ENCODE results near the gene SFXN5.
A peak's percentile ranks its signal among the peaks of the same experiment; 100 is the strongest.
"Not testable (repeated sequence)": the region's sequence is repeated elsewhere in the genome, so short reads cannot be mapped to it uniquely, and the experiment has no call there.

The SFXN5 gene

DNA sequence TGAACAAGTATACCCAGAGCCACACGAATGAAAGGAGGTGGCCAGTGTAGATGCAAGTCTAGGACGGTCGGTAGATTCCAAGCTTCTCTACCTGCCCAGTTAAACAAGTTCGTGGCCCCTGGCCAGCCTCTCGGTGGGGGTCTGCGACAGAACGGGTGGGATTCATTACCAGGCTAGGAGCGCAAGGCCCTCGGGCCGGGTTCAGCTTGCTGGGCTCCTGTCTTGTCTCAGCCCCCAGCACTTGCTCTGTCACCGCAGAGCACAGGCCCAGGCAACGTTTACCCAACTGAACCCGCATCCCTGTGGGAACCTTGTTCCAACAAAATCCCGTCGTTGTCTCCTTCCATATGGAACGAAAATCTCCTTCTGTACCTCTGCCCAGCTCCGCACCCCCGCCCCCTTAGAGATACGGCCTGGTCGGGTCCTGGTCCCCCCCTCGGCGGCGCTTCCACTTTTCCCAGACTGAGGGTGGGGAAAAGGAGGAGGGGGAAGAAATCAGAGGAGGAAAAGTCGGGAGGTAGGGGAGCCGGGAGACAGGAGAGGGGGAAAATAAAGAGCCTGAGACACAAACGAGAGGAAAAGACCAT lies 156.1 kb downstream of the SFXN5 start:
- Histone ChIP-seq H3K4me1 (ENCODE audit: insufficient read depth, low read length) (peaks cover 24% of the 10 kb centered on the region; the same call in 1 of the 2 replicates), H3K9me3 (ENCODE audit: insufficient read depth, low read depth, low read length) (peaks cover 2% of the 10 kb centered on the region; the same call in 1 of the 2 replicates), H3K27me3 (ENCODE audit: insufficient read depth, low read length) (peaks cover 100% of the 10 kb centered on the region), H3K27ac (ENCODE audit: low read length) (no peak overlapping the region), H3K4me3 (ENCODE audit: low read length) (peak overlapping the region; percentile 61), H3K9ac (ENCODE audit: low read depth, low read length) (no peak overlapping the region), H3K36me3 (ENCODE audit: insufficient read depth, low read depth, low read length) (no peaks in the 10 kb centered on the region)

- Histone ChIP-seq H3K27ac (ENCODE audit: low read length) (no peak overlapping the region), H3K36me3 (ENCODE audit: insufficient read depth, low read depth, low read length) (no peaks in the 10 kb centered on the region), H3K27me3 (ENCODE audit: insufficient read depth, low read length) (peaks cover 100% of the 10 kb centered on the region), H3K4me3 (ENCODE audit: low read length) (peak overlapping the region; percentile 61; the same call in 1 of the 2 replicates), H3K4me1 (ENCODE audit: insufficient read depth, low read length) (peaks cover 24% of the 10 kb centered on the region; the same call in 1 of the 2 replicates), H3K9ac (ENCODE audit: low read depth, low read length) (no peak overlapping the region), H3K9me3 (ENCODE audit: insufficient read depth, low read depth, low read length) (peaks cover 2% of the 10 kb centered on the region; the same call in 1 of the 2 replicates)
Observed at GRCh38 chr2:72914589-72915319, 156.8 kb downstream of the SFXN5 start.

- Histone ChIP-seq H3K9me3 (ENCODE audit: insufficient read depth, low read depth, low read length) (peaks cover 2% of the 10 kb centered on the region; the same call in 1 of the 2 replicates), H3K27me3 (ENCODE audit: insufficient read depth, low read length) (peaks cover 100% of the 10 kb centered on the region), H3K9ac (ENCODE audit: low read depth, low read length) (no peak overlapping the region), H3K4me3 (ENCODE audit: low read length) (no peak overlapping the region), H3K4me1 (ENCODE audit: insufficient read depth, low read length) (peaks cover 19% of the 10 kb centered on the region; the same call in 1 of the 2 replicates), H3K36me3 (ENCODE audit: insufficient read depth, low read depth, low read length) (no peaks in the 10 kb centered on the region), H3K27ac (ENCODE audit: low read length) (no peak overlapping the region)
Observed at GRCh38 chr2:72914206-72914559, 157.3 kb downstream of the SFXN5 start.

GRCh38 chr2:72913486-72914205 lies 157.9 kb downstream of the SFXN5 start:
- peaks cover 2% of the 10 kb centered on the region; the same call in 1 of the 2 replicates for H3K9me3 ChIP-seq (ENCODE audit: insufficient read depth, low read depth, low read length)
- no peak overlapping the region for H3K27ac ChIP-seq (ENCODE audit: low read length)
- no peak overlapping the region for H3K4me3 ChIP-seq (ENCODE audit: low read length)
- no peak overlapping the region for H3K9ac ChIP-seq (ENCODE audit: low read depth, low read length)
- H3K27me3 ChIP-seq (ENCODE audit: insufficient read depth, low read length): peaks cover 99% of the 10 kb centered on the region
- no peaks in the 10 kb centered on the region for H3K36me3 ChIP-seq (ENCODE audit: insufficient read depth, low read depth, low read length)
- peaks cover 19% of the 10 kb centered on the region; the same call in 1 of the 2 replicates for H3K4me1 ChIP-seq (ENCODE audit: insufficient read depth, low read length)

DNA sequence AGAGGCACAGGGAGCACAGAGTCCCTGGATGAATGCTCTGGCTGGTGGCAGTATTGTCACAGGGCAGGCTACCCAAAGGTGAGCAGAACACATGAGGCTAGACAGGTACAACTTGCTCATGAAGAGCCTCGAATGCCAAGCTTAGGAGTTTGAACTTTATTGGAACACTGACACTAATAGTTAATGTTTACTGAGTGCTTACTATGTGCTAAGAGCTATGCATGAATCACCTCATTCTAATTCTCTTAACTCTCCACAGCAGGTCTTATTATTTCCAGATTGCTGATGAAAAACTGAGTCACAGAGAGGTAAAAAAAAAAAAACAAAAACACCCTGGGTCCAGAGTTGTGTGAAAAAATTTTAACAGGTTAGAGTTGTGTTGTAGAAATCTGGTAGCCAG lies 160.3 kb downstream of the SFXN5 start:
- no peak overlapping the region for H3K9ac ChIP-seq (ENCODE audit: low read depth, low read length)
- H3K4me3 ChIP-seq (ENCODE audit: low read length): no peak overlapping the region
- H3K9me3 ChIP-seq (ENCODE audit: insufficient read depth, low read depth, low read length): peaks cover 2% of the 10 kb centered on the region; the same call in 1 of the 2 replicates
- H3K27ac ChIP-seq (ENCODE audit: low read length): no peak overlapping the region
- H3K27me3 ChIP-seq (ENCODE audit: insufficient read depth, low read length): peaks cover 93% of the 10 kb centered on the region
- no peaks in the 10 kb centered on the region for H3K36me3 ChIP-seq (ENCODE audit: insufficient read depth, low read depth, low read length)
- H3K4me1 ChIP-seq (ENCODE audit: insufficient read depth, low read length): peaks cover 16% of the 10 kb centered on the region; the same call in 1 of the 2 replicates

DNA sequence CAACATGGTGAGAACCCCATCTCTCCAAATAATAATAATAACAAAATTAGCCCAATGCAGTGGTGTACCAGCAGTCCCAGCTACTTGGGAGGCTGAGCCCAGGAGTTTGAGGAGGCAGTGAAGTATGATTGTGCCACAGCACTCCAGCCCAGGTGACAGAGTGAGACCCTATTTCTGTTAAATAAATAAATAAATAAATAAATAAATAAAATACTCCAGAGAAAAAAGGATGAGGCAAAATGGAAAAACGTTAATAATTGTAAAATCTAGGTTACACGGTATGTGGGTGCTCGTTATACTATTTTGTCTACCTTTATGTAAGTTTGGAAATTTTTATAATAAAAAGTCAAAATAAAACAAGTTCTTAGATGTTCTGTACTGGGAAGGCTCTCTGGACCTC lies 162.8 kb downstream of the SFXN5 start:
- peaks cover 1% of the 10 kb centered on the region; the same call in 1 of the 2 replicates for H3K4me1 ChIP-seq (ENCODE audit: insufficient read depth, low read length)
- H3K9ac ChIP-seq (ENCODE audit: low read depth, low read length): no peak overlapping the region
- H3K27ac ChIP-seq (ENCODE audit: low read length): no peak overlapping the region
- no peak overlapping the region for H3K4me3 ChIP-seq (ENCODE audit: low read length)
- peaks cover under 1% of the 10 kb centered on the region; the same call in 1 of the 2 replicates for H3K9me3 ChIP-seq (ENCODE audit: insufficient read depth, low read depth, low read length)
- peaks cover 93% of the 10 kb centered on the region for H3K27me3 ChIP-seq (ENCODE audit: insufficient read depth, low read length)
- H3K36me3 ChIP-seq (ENCODE audit: insufficient read depth, low read depth, low read length): no peaks in the 10 kb centered on the region

GRCh38 chr2:72907369-72907768 lies 164.1 kb downstream of the SFXN5 start:
- not testable (repeated sequence) for H3K27ac ChIP-seq (ENCODE audit: low read length); H3K36me3 ChIP-seq (ENCODE audit: insufficient read depth, low read depth, low read length); H3K4me1 ChIP-seq (ENCODE audit: insufficient read depth, low read length); H3K9ac ChIP-seq (ENCODE audit: low read depth, low read length); H3K9me3 ChIP-seq (ENCODE audit: insufficient read depth, low read depth, low read length); H3K4me3 ChIP-seq (ENCODE audit: low read length)
- peaks cover 93% of the 10 kb centered on the region for H3K27me3 ChIP-seq (ENCODE audit: insufficient read depth, low read length)

GRCh38 chr2:72901426-72901825 lies 170.1 kb downstream of the SFXN5 start:
- no peak overlapping the region for H3K4me3 ChIP-seq (ENCODE audit: low read length)
- H3K36me3 ChIP-seq (ENCODE audit: insufficient read depth, low read depth, low read length): no peaks in the 10 kb centered on the region
- peaks cover 99% of the 10 kb centered on the region for H3K27me3 ChIP-seq (ENCODE audit: insufficient read depth, low read length)
- H3K9me3 ChIP-seq (ENCODE audit: insufficient read depth, low read depth, low read length): no peaks in the 10 kb centered on the region
- H3K4me1 ChIP-seq (ENCODE audit: insufficient read depth, low read length): no peaks in the 10 kb centered on the region
- H3K27ac ChIP-seq (ENCODE audit: low read length): no peak overlapping the region
- H3K9ac ChIP-seq (ENCODE audit: low read depth, low read length): no peak overlapping the region

GRCh38 chr2:72900191-72900825 lies 171.2 kb downstream of the SFXN5 start:
- Histone ChIP-seq H3K27me3 (ENCODE audit: insufficient read depth, low read length) (peaks cover 99% of the 10 kb centered on the region), H3K36me3 (ENCODE audit: insufficient read depth, low read depth, low read length) (no peaks in the 10 kb centered on the region)

GRCh38 chr2:72898585-72898906 lies 173.0 kb downstream of the SFXN5 start:
- peaks cover 98% of the 10 kb centered on the region for H3K27me3 ChIP-seq (ENCODE audit: insufficient read depth, low read length)
- H3K36me3 ChIP-seq (ENCODE audit: insufficient read depth, low read depth, low read length): no peaks in the 10 kb centered on the region
- no peak overlapping the region for H3K9ac ChIP-seq (ENCODE audit: low read depth, low read length)
- no peaks in the 10 kb centered on the region for H3K9me3 ChIP-seq (ENCODE audit: insufficient read depth, low read depth, low read length)
- no peak overlapping the region for H3K27ac ChIP-seq (ENCODE audit: low read length)
- peaks cover 7% of the 10 kb centered on the region; the same call in 1 of the 2 replicates for H3K4me1 ChIP-seq (ENCODE audit: insufficient read depth, low read length)
- no peak overlapping the region for H3K4me3 ChIP-seq (ENCODE audit: low read length)

More at GRCh38 chr2:72900191-72900825, 171.2 kb downstream of the SFXN5 start:
- H3K9me3 ChIP-seq (ENCODE audit: insufficient read depth, low read depth, low read length): no peaks in the 10 kb centered on the region
- H3K9ac ChIP-seq (ENCODE audit: low read depth, low read length): no peak overlapping the region
- no peak overlapping the region for H3K27ac ChIP-seq (ENCODE audit: low read length)
- peaks cover 2% of the 10 kb centered on the region; the same call in 1 of the 2 replicates for H3K4me1 ChIP-seq (ENCODE audit: insufficient read depth, low read length)
- no peak overlapping the region for H3K4me3 ChIP-seq (ENCODE audit: low read length)

DNA sequence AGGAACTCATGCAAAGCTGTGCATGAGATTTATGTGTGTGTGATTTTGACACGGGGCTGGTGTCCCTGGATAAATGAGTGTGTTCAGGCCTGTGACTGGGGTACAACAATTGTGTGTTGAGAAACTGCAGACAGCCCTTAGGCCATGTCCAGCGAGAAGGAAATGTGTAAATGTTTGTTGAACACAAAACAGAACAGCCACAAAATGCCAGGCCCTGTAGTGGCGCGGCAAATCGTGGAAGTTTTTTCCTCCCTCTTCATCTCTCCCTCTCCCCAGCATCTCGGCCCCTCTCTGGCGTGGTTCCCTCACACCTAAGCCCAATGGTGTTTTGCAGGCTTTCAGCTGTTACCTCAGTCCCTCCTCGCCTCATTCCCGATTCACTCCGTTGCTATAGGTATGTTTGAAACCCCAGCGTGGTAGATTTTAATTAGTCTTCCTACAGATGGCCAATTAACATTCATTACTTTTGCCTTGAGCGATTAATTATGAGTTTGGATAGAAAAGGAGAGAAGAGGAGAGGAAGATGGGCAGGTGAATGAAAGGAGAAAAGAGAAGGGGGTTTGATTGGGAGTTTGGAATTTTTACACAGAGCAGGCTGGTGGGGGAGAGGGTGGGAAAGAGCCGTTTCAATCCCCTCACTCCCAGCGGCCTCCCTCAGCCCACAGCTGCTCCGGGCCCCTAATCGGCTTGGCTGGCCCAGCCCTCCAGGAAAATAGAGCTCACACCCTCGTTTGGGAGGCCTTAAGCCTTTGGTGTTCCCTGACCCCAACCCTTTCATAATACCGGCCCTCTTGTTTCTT lies 173.5 kb downstream of the SFXN5 start:
- Histone ChIP-seq H3K36me3 (ENCODE audit: insufficient read depth, low read depth, low read length) (no peaks in the 10 kb centered on the region), H3K9me3 (ENCODE audit: insufficient read depth, low read depth, low read length) (no peaks in the 10 kb centered on the region), H3K9ac (ENCODE audit: low read depth, low read length) (no peak overlapping the region), H3K4me1 (ENCODE audit: insufficient read depth, low read length) (peaks cover 7% of the 10 kb centered on the region; the same call in 1 of the 2 replicates), H3K4me3 (ENCODE audit: low read length) (no peak overlapping the region), H3K27ac (ENCODE audit: low read length) (no peak overlapping the region), H3K27me3 (ENCODE audit: insufficient read depth, low read length) (peaks cover 98% of the 10 kb centered on the region)

Measured in iPS-20b (cell line).